ENCODE data around the gene FOS. TPM values are rescaled to one million over a fixed set of nuclear protein-coding genes. Genes with fewer than 3 reads are reported as not detected.
A peak's percentile ranks its signal among the peaks of the same experiment; 100 is the strongest.

Gene FOS
- total and polyA plus RNA-seq, 9 donors = 142 to 1,403 (median 670) TPM

GRCh38 chr14:75258803-75259509 is 19.7 kb upstream of the FOS start:
- H3K36me3 ChIP-seq (ENCODE audit: control insufficient read depth, insufficient read depth, low read length) = no peaks in the 10 kb centered on the region
- peaks cover 46% of the 10 kb centered on the region for H3K4me1 ChIP-seq (ENCODE audit: control insufficient read depth, insufficient read depth, low read length)
- peak overlapping the region; percentile 99 for H3K27ac ChIP-seq (ENCODE audit: low read length)
- H3K4me3 ChIP-seq (ENCODE audit: low read length) = peak overlapping the region; percentile 46
- H3K9me3 ChIP-seq (replicated peaks; ENCODE audit: control insufficient read depth, low read depth, low read length) = no peaks in the 10 kb centered on the region
- WGBS (ENCODE audit: insufficient coverage) = 0% methylated on average over 36 of the region's 40 CpGs
- H3K27me3 ChIP-seq (ENCODE audit: control insufficient read depth, insufficient read depth, low read length) = no peaks in the 10 kb centered on the region
- peak; percentile 100 for DNase-seq

- Histone ChIP-seq H3K36me3 (ENCODE audit: control insufficient read depth, insufficient read depth, low read length) (no peaks in the 10 kb centered on the region), H3K4me1 (ENCODE audit: control insufficient read depth, insufficient read depth, low read length) (peaks cover 41% of the 10 kb centered on the region), H3K27ac (ENCODE audit: low read length) (peak overlapping the region; percentile 99), H3K27me3 (ENCODE audit: control insufficient read depth, insufficient read depth, low read length) (no peaks in the 10 kb centered on the region), H3K4me3 (ENCODE audit: low read length) (peak overlapping the region; percentile 46), H3K9me3 (replicated peaks; ENCODE audit: control insufficient read depth, low read depth, low read length) (no peaks in the 10 kb centered on the region)
- DNase-seq = peak; percentile 88
- 0% methylated on average over 5 of the region's 7 CpGs for WGBS (ENCODE audit: insufficient coverage)
These were observed 19.1 kb upstream of the FOS start for GRCh38 chr14:75259510-75259855.

- H3K27me3 ChIP-seq (ENCODE audit: control insufficient read depth, insufficient read depth, low read length) = no peaks in the 10 kb centered on the region
- H3K4me1 ChIP-seq (ENCODE audit: control insufficient read depth, insufficient read depth, low read length) = peaks cover 34% of the 10 kb centered on the region
- peak overlapping the region; percentile 99 for H3K27ac ChIP-seq (ENCODE audit: low read length)
- no peak overlapping the region for H3K4me3 ChIP-seq (ENCODE audit: low read length)
- DNase-seq = peak; percentile 55
- H3K36me3 ChIP-seq (ENCODE audit: control insufficient read depth, insufficient read depth, low read length) = no peaks in the 10 kb centered on the region
- no peaks in the 10 kb centered on the region for H3K9me3 ChIP-seq (replicated peaks; ENCODE audit: control insufficient read depth, low read depth, low read length)
- WGBS (ENCODE audit: insufficient coverage) = no CpG with 5 or more reads among the region's 8 CpGs
These were observed 18.4 kb upstream of the FOS start for GRCh38 chr14:75260025-75260763.

GRCh38 chr14:75261820-75262219 is 16.8 kb upstream of the FOS start:
- no peaks in the 10 kb centered on the region for H3K9me3 ChIP-seq (replicated peaks; ENCODE audit: control insufficient read depth, low read depth, low read length)
- no peak overlapping the region for H3K4me3 ChIP-seq (ENCODE audit: low read length)
- 98% methylated on average over 4 of the region's 5 CpGs for WGBS (ENCODE audit: insufficient coverage)
- no peak overlapping the region for H3K27ac ChIP-seq (ENCODE audit: low read length)
- no peaks in the 10 kb centered on the region for H3K36me3 ChIP-seq (ENCODE audit: control insufficient read depth, insufficient read depth, low read length)
- H3K27me3 ChIP-seq (ENCODE audit: control insufficient read depth, insufficient read depth, low read length) = no peaks in the 10 kb centered on the region
- no peak for DNase-seq
- H3K4me1 ChIP-seq (ENCODE audit: control insufficient read depth, insufficient read depth, low read length) = peaks cover 37% of the 10 kb centered on the region

GRCh38 chr14:75262641-75263040 is 16.0 kb upstream of the FOS start:
- Histone ChIP-seq H3K4me1 (ENCODE audit: control insufficient read depth, insufficient read depth, low read length) (peaks cover 34% of the 10 kb centered on the region), H3K9me3 (replicated peaks; ENCODE audit: control insufficient read depth, low read depth, low read length) (no peaks in the 10 kb centered on the region), H3K27ac (ENCODE audit: low read length) (no peak overlapping the region), H3K4me3 (ENCODE audit: low read length) (no peak overlapping the region), H3K27me3 (ENCODE audit: control insufficient read depth, insufficient read depth, low read length) (no peaks in the 10 kb centered on the region), H3K36me3 (ENCODE audit: control insufficient read depth, insufficient read depth, low read length) (no peaks in the 10 kb centered on the region)
- WGBS (ENCODE audit: insufficient coverage) = no CpG with 5 or more reads among the region's 2 CpGs
- DNase-seq = no peak

- Histone ChIP-seq H3K9me3 (replicated peaks; ENCODE audit: control insufficient read depth, low read depth, low read length) (no peaks in the 10 kb centered on the region), H3K27ac (ENCODE audit: low read length) (no peak overlapping the region), H3K36me3 (ENCODE audit: control insufficient read depth, insufficient read depth, low read length) (no peaks in the 10 kb centered on the region), H3K4me3 (ENCODE audit: low read length) (no peak overlapping the region), H3K27me3 (ENCODE audit: control insufficient read depth, insufficient read depth, low read length) (no peaks in the 10 kb centered on the region), H3K4me1 (ENCODE audit: control insufficient read depth, insufficient read depth, low read length) (peaks cover 23% of the 10 kb centered on the region)
- WGBS (ENCODE audit: insufficient coverage) = 100% methylated on average over 1 of the region's 3 CpGs
- DNase-seq = no peak
These were observed 14.6 kb upstream of the FOS start for GRCh38 chr14:75264036-75264435.

- no CpG with 5 or more reads among the region's 3 CpGs for WGBS (ENCODE audit: insufficient coverage)
These were observed 11.4 kb upstream of the FOS start for GRCh38 chr14:75267141-75267721.

GRCh38 chr14:75268633-75269550 is 9.7 kb upstream of the FOS start:
- Histone ChIP-seq H3K9me3 (replicated peaks; ENCODE audit: control insufficient read depth, low read depth, low read length) (no peaks in the 10 kb centered on the region), H3K27ac (ENCODE audit: low read length) (peak overlapping the region; percentile 1)
- 50% methylated on average over 1 of the region's 7 CpGs for WGBS (ENCODE audit: insufficient coverage)

More at GRCh38 chr14:75267141-75267721, 11.4 kb upstream of the FOS start:
- peak; percentile 78 for DNase-seq
- Histone ChIP-seq H3K27ac (ENCODE audit: low read length) (peak overlapping the region; percentile 88), H3K36me3 (ENCODE audit: control insufficient read depth, insufficient read depth, low read length) (no peaks in the 10 kb centered on the region), H3K4me3 (ENCODE audit: low read length) (no peak overlapping the region), H3K4me1 (ENCODE audit: control insufficient read depth, insufficient read depth, low read length) (peaks cover 18% of the 10 kb centered on the region), H3K27me3 (ENCODE audit: control insufficient read depth, insufficient read depth, low read length) (no peaks in the 10 kb centered on the region), H3K9me3 (replicated peaks; ENCODE audit: control insufficient read depth, low read depth, low read length) (no peaks in the 10 kb centered on the region)

GRCh38 chr14:75271514-75271913 is 7.1 kb upstream of the FOS start:
- H3K36me3 ChIP-seq (ENCODE audit: control insufficient read depth, insufficient read depth, low read length) = no peaks in the 10 kb centered on the region
- DNase-seq = no peak
- no CpG with 5 or more reads among the region's 9 CpGs for WGBS (ENCODE audit: insufficient coverage)
- no peak overlapping the region for H3K27ac ChIP-seq (ENCODE audit: low read length)
- H3K4me3 ChIP-seq (ENCODE audit: low read length) = no peak overlapping the region
- H3K4me1 ChIP-seq (ENCODE audit: control insufficient read depth, insufficient read depth, low read length) = peaks cover 32% of the 10 kb centered on the region
- no peaks in the 10 kb centered on the region for H3K27me3 ChIP-seq (ENCODE audit: control insufficient read depth, insufficient read depth, low read length)
- H3K9me3 ChIP-seq (replicated peaks; ENCODE audit: control insufficient read depth, low read depth, low read length) = no peaks in the 10 kb centered on the region

More at GRCh38 chr14:75268633-75269550, 9.7 kb upstream of the FOS start:
- Histone ChIP-seq H3K4me1 (ENCODE audit: control insufficient read depth, insufficient read depth, low read length) (peaks cover 26% of the 10 kb centered on the region), H3K27me3 (ENCODE audit: control insufficient read depth, insufficient read depth, low read length) (no peaks in the 10 kb centered on the region), H3K4me3 (ENCODE audit: low read length) (no peak overlapping the region), H3K36me3 (ENCODE audit: control insufficient read depth, insufficient read depth, low read length) (no peaks in the 10 kb centered on the region)
- DNase-seq = peak; percentile 52

Measured in muscle of leg (tissue), 11 donors.